RWPE1 (cell line): Measurements from ENCODE around the gene DMPK.

Experiments
- CTCF ChIA-PET: fragments of 350-600 bp; sonication (Branson Sonifier 250); formaldehyde crosslinking; extraction: SDS; loops from one replicate; lab custom pipeline; 2021; lab: Yijun Ruan, JAX
- POLR2A ChIA-PET: fragments of 400-600 bp; formaldehyde crosslinking; extraction: SDS; loops from one replicate; lab custom pipeline; 2020; ENCODE audit warnings: antibody characterized with exemption; ENCODE audit not compliant: low non-redundant PET; lab: Yijun Ruan, JAX
- DNase-seq: peaks from one replicate; pipeline ENCODE4 v3.0.0; 2012; ENCODE audit warnings: low spot score
- H3K27ac ChIP-seq: fragments of 450-650 bp; 2 replicates; pipeline ENCODE4 v1.5.1; 2017
- CTCF ChIP-seq: fragments of 450-650 bp; conservative IDR thresholded peaks from 2 replicates; pipeline ENCODE4 v1.5.1; 2017; ENCODE audit warnings: low read depth, mild to moderate bottlenecking

DMPK gene

GRCh38 chr19:45816236-45817009 is 34.1 kb upstream of the DMPK start:
- TF ChIP-seq CTCF, result no peak
- peak overlapping the region; percentile 43 for H3K27ac ChIP-seq
- ChIA-PET CTCF (interaction anchor here (0.6 to 1.9 kb wide), 25 partner anchors 11 to 250 kb away, joined by 3 to 20 read pairs (median 4); partner anchors contain the start of gene FOXA3), POLR2A (interaction anchor here (0.7 kb wide), 1 partner anchor 326 kb away, joined by 7 read pairs; no protein-coding TSS in a partner anchor)
- DNase-seq, result no peak

GRCh38 chr19:45815481-45816216 is 33.4 kb upstream of the DMPK start:
- DNase-seq, result no peak
- CTCF ChIA-PET, result interaction anchor here (0.6 to 1.9 kb wide), 2 partner anchors 16 to 37 kb away, joined by 3 to 9 read pairs; no protein-coding TSS in a partner anchor
- POLR2A ChIA-PET, result no interaction called here
- no peak for TF ChIP-seq CTCF
- no peak overlapping the region for H3K27ac ChIP-seq

- ChIA-PET CTCF (no interaction called here), POLR2A (interaction anchor here (0.6 kb wide), 1 partner anchor 32 kb away, joined by 3 read pairs; no protein-coding TSS in a partner anchor)
- no peak for DNase-seq
- TF ChIP-seq CTCF, result no peak
- H3K27ac ChIP-seq, result peak within 1 kb of the TSS; percentile 75
Observed at GRCh38 chr19:45814851-45815480, 32.7 kb upstream of the DMPK start, which contains the start of gene RSPH6A. Gene RSPH6A, minus strand, starts transcription at chr19:45815308. Its CDS starts 132 bp downstream, at chr19:45815176.

- CTCF ChIA-PET, result no interaction called here
- DNase-seq, result peak; percentile 39
Observed at GRCh38 chr19:45814166-45814780, 32.0 kb upstream of the DMPK start.

GRCh38 chr19:45812297-45812696 is 30.0 kb upstream of the DMPK start:
- POLR2A ChIA-PET, result no interaction called here

More at GRCh38 chr19:45814166-45814780, 32.0 kb upstream of the DMPK start:
- TF ChIP-seq CTCF, result no peak
- POLR2A ChIA-PET, result interaction anchor here (0.6 kb wide), 1 partner anchor 31 kb away, joined by 3 read pairs; no protein-coding TSS in a partner anchor
- H3K27ac ChIP-seq, result peak overlapping the region; percentile 75

More at GRCh38 chr19:45812297-45812696, 30.0 kb upstream of the DMPK start:
- no peak for DNase-seq
- H3K27ac ChIP-seq, result peak overlapping the region; percentile 75
- CTCF ChIA-PET, result interaction anchor here (0.6 kb wide), 1 partner anchor 12 kb away, joined by 3 read pairs; no protein-coding TSS in a partner anchor
- TF ChIP-seq CTCF, result no peak
